HCT116 (cell line): Measurements from ENCODE around the gene SH3BGR. TPM values are rescaled to one million over a fixed set of nuclear protein-coding genes. Genes with fewer than 3 reads are reported as not detected.

Experiments used
- ATAC-seq: fragments of 200-7000 bp; cut with Tn5 transposase; 2 replicates; pipeline ENCODE4 v1.9.1; 2020; ENCODE audit warnings: mild to moderate bottlenecking, moderate library complexity
- BruUV-seq: library from RNA; stranded (reverse); fragments of 400-500 nt; replicated peaks from 2 replicates; lab custom pipeline; 2021; lab: Mats Ljungman, UMichigan
- CTCF ChIA-PET: fragments of 300-600 bp; sonication (Branson Sonifier 250); formaldehyde crosslinking; loops from one replicate; lab custom pipeline; 2021; ENCODE audit warnings: antibody characterized with exemption; lab: Charles Lee
- POLR2A ChIA-PET: fragments of 300-600, 350-600 bp; sonication (Branson Sonifier 250); formaldehyde crosslinking; loops from one replicate; lab custom pipeline; 2021; ENCODE audit warnings: antibody characterized with exemption; lab: Charles Lee
- RAD21 ChIA-PET, 2 experiments: fragments of 300-600 bp; sonication (Branson Sonifier 250); formaldehyde crosslinking; loops; one replicate each; lab custom pipeline; 2023; ENCODE audit warnings: low total read pairs in 2 of 2; ENCODE audit not compliant: uncharacterized antibody in 2 of 2, unreplicated experiment in 2 of 2, low non-redundant PET in 1 of 2; lab: Charles Lee
- DNase-seq: peaks from one replicate; pipeline ENCODE4 v3.0.0-alpha.2; 2010; ENCODE audit warnings: low read depth, low spot score
- H2AFZ ChIP-seq: fragments of 200-600 bp; shearing (Covaris generic), sonication (generic); 2 replicates; pipeline ENCODE4 v1.6.1; 2017; ENCODE audit warnings: low read depth, mixed run types, mixed read lengths, antibody characterized with exemption, low read length; ENCODE audit not compliant: poor library complexity, severe bottlenecking
- H3K27ac ChIP-seq: 2 replicates; pipeline ENCODE4 v1.5.1; 2012; ENCODE audit warnings: low read depth, low read length
- H3K27me3 ChIP-seq: fragments of 200-600 bp; sonication (generic); 2 replicates; pipeline ENCODE4 v1.6.1; 2016; ENCODE audit warnings: mixed run types, low read length, mixed read lengths; ENCODE audit not compliant: insufficient read depth
- H3K36me3 ChIP-seq, 2 experiments: fragments of 200-500 bp in 1 of 2; fragments of 200-600 bp in 1 of 2; sonication (Bioruptor generic) in 1 of 2; sonication (generic) in 1 of 2; 2 replicates each; pipeline versions ENCODE4 v1.5.1 to v1.6.1; 2014 to 2016; ENCODE audit warnings: low read length in 2 of 2, inconsistent platforms in 1 of 2, mixed read lengths in 1 of 2, mixed run types in 1 of 2; ENCODE audit not compliant: insufficient read depth in 2 of 2, control insufficient read depth in 1 of 2
- H3K4me1 ChIP-seq, 2 experiments: fragments of 200-600 bp in 1 of 2; sonication (generic) in 1 of 2; 2 replicates each; pipeline versions ENCODE4 v1.5.1 to v1.6.1; 2012 to 2017; ENCODE audit warnings: low read length in 2 of 2, inconsistent platforms in 1 of 2, mild to moderate bottlenecking in 1 of 2, mixed read lengths in 1 of 2, mixed run types in 1 of 2, moderate library complexity in 1 of 2; ENCODE audit not compliant: insufficient read depth in 2 of 2, control insufficient read depth in 1 of 2
- H3K4me2 ChIP-seq: fragments of 200-600 bp; sonication (generic); 2 replicates; pipeline ENCODE4 v1.6.1; 2017; ENCODE audit warnings: mixed run types, low read length, mixed read lengths
- H3K4me3 ChIP-seq, 2 experiments: fragments of 200-600 bp in 1 of 2; sonication (generic) in 1 of 2; replicated peaks in 1 of 2; 2 replicates each; pipeline ENCODE4 v1.5.1; 2011 to 2016; ENCODE audit warnings: low read length in 2 of 2, control low read depth in 1 of 2, low read depth in 1 of 2, mild to moderate bottlenecking in 1 of 2, mixed read lengths in 1 of 2, mixed run types in 1 of 2
- H3K79me2 ChIP-seq: fragments of 200-600 bp; sonication (generic); 2 replicates; pipeline ENCODE4 v1.6.1; 2017; ENCODE audit warnings: mild to moderate bottlenecking, mixed run types, low read length, moderate library complexity, mixed read lengths; ENCODE audit not compliant: insufficient read depth
- H3K9ac ChIP-seq: fragments of 200-600 bp; sonication (generic); 2 replicates; pipeline ENCODE4 v1.6.1; 2016; ENCODE audit warnings: low read length, mixed read lengths
- H3K9me2 ChIP-seq: fragments of 200-600 bp; sonication (generic), shearing (Covaris generic); 2 replicates; pipeline ENCODE4 v1.6.1; 2017; ENCODE audit warnings: mixed run types, mild to moderate bottlenecking, moderate library complexity; ENCODE audit not compliant: insufficient read depth
- H3K9me3 ChIP-seq, 2 experiments: fragments of 200-500 bp in 1 of 2; fragments of 200-600 bp in 1 of 2; sonication (Bioruptor generic) in 1 of 2; sonication (generic) in 1 of 2; 2 replicates each; pipeline ENCODE4 v1.6.1; 2014 to 2017; ENCODE audit warnings: low read length in 2 of 2, mixed read lengths in 2 of 2, inconsistent platforms in 1 of 2, low read depth in 1 of 2, mild to moderate bottlenecking in 1 of 2, mixed run types in 1 of 2, moderate library complexity in 1 of 2; ENCODE audit not compliant: control insufficient read depth in 1 of 2, insufficient read depth in 1 of 2
- H4K20me1 ChIP-seq: fragments of 200-600 bp; sonication (generic), shearing (Covaris generic); 2 replicates; pipeline ENCODE4 v1.6.1; 2017; ENCODE audit warnings: mixed run types, mild to moderate bottlenecking, moderate library complexity; ENCODE audit not compliant: insufficient read depth
- CEBPB ChIP-seq: IDR thresholded peaks from 2 replicates; pipeline ENCODE4 v1.6.1; 2012; ENCODE audit warnings: low read depth
- EGR1 ChIP-seq: IDR thresholded peaks from 2 replicates; pipeline ENCODE4 v1.6.1; 2012; ENCODE audit warnings: low read depth
- POLR2A ChIP-seq: IDR thresholded peaks from 2 replicates; pipeline ENCODE4 v1.7.0; 2011; ENCODE audit warnings: borderline replicate concordance; ENCODE audit not compliant: insufficient read depth, insufficient read length; ENCODE audit errors: extremely low read depth
- RAD21 ChIP-seq: IDR thresholded peaks from 2 replicates; pipeline ENCODE4 v1.6.1; 2012; ENCODE audit warnings: low read depth, mild to moderate bottlenecking
- REST ChIP-seq: IDR thresholded peaks from 2 replicates; pipeline ENCODE4 v1.6.1; 2012; ENCODE audit warnings: low read depth
- TCF7L2 ChIP-seq: IDR thresholded peaks from 2 replicates; pipeline ENCODE4 v1.7.0; 2011; ENCODE audit warnings: borderline replicate concordance, inconsistent platforms; ENCODE audit not compliant: insufficient read depth, insufficient read length; ENCODE audit errors: extremely low read depth
- ZBTB33 ChIP-seq: IDR thresholded peaks from 2 replicates; pipeline ENCODE4 v1.6.1; 2011; ENCODE audit warnings: mild to moderate bottlenecking, low read length, moderate library complexity; ENCODE audit not compliant: insufficient replicate concordance; ENCODE audit errors: extremely low read depth
- ZNF274 ChIP-seq: fragments of 200-500 bp; sonication (Bioruptor generic); IDR thresholded peaks from 2 replicates; pipeline ENCODE4 v1.6.1; 2014; ENCODE audit warnings: mild to moderate bottlenecking, low read depth, low read length, inconsistent platforms
- intact Hi-C: fragments of 100-400 bp; cut with micrococcal nuclease; formaldehyde crosslinking; loops from 2 replicates; pipeline ENCODE4 v1.10.0; 2022
- total RNA-seq: library from RNA; stranded (reverse); gene quantifications from one replicate; pipeline ENCODE4 v1.2.1, GENCODE V29; 2021; ENCODE audit not compliant: unreplicated experiment

Gene SH3BGR
- total RNA-seq, 1 experiment from 2014 or later = 4.8 TPM

- TF ChIP-seq TCF7L2 = no peak
- TF ChIP-seq REST = no peak
- TF ChIP-seq CEBPB = no peak
- TF ChIP-seq POLR2A = no peak
- no peak for TF ChIP-seq EGR1
- no peak for TF ChIP-seq ZNF274
Observed at GRCh38 chr21:39561140-39561539, 109.4 kb downstream of the SH3BGR start (continued).

GRCh38 chr21:39562791-39563770, 111.3 kb downstream of the SH3BGR start:
- intact Hi-C loops = no loop called here
- Histone ChIP-seq H3K4me1 (peaks cover 0 to 4% of the 10 kb centered on the region in 2 experiments; a peak in 1 of 4 replicates), H3K36me3 (no peaks in the 10 kb centered on the region), H4K20me1 (no peaks in the 10 kb centered on the region), H3K4me3 (no peak overlapping the region), H2AFZ (no peak overlapping the region), H3K9me3 (no peaks in the 10 kb centered on the region), H3K79me2 (no peaks in the 10 kb centered on the region), H3K9ac (no peak overlapping the region), H3K27ac (no peak overlapping the region), H3K9me2 (no peaks in the 10 kb centered on the region)
- ChIA-PET RAD21 (no interaction called here), CTCF (no interaction called here)
- ATAC-seq = peak; percentile 50
- TF ChIP-seq ZBTB33 (no peak), RAD21 (0 out of 2 replicates have a peak, but pooled peaks have one; percentile 9)
- TF ChIP-seq, all 23 proteins: peak for 1
- no TSS peak for BruUV-seq
- DNase-seq = no peak
- no peak overlapping the region for H3K4me2 ChIP-seq
- POLR2A ChIA-PET = no interaction called here
- H3K27me3 ChIP-seq = no peaks in the 10 kb centered on the region
